Measurements from ENCODE around the gene BMF.
"Not testable (repeated sequence)": the region's sequence is repeated elsewhere in the genome, so short reads cannot be mapped to it uniquely, and the experiment has no call there.

Gene BMF

GRCh38 chr15:40137303-40138200 is 28.9 kb upstream of the BMF start:
- H3K23ac ChIP-seq (ENCODE audit: low read length in 2 of 2), result no peak overlapping the region
- H3K4ac ChIP-seq (ENCODE audit: low read depth in 1 of 2, low read length in 2 of 2), result no peak overlapping the region
- H2BK5ac ChIP-seq (ENCODE audit: low read depth, low read length, poor library complexity, severe bottlenecking), result no peak overlapping the region
- no peaks in the 10 kb centered on the region for H3K4me1 ChIP-seq (ENCODE audit: control insufficient read depth, insufficient read depth, low read depth, low read length)
- peaks cover 0 to 16% of the 10 kb centered on the region in 2 experiments for H3K27me3 ChIP-seq (ENCODE audit: control insufficient read depth in 1 of 2, insufficient read depth in 1 of 2, low read length in 2 of 2)
- H4K91ac ChIP-seq (ENCODE audit: low read length), result no peak overlapping the region
- H4K8ac ChIP-seq (ENCODE audit: low read length), result no peak overlapping the region
- no peak overlapping the region for H3K18ac ChIP-seq (ENCODE audit: low read depth in 1 of 2, low read length in 2 of 2)
- H3K27ac ChIP-seq (ENCODE audit: low read length, poor library complexity, severe bottlenecking), result no peak overlapping the region
- no peaks in the 10 kb centered on the region for H3K9me3 ChIP-seq (ENCODE audit: control insufficient read depth, low read length)
- H2BK12ac ChIP-seq (ENCODE audit: low read length in 2 of 2), result no peak overlapping the region
- no peak overlapping the region for H3K4me3 ChIP-seq (ENCODE audit: insufficient read depth in 1 of 2, low read depth in 1 of 2, low read length in 2 of 2)
- no peaks in the 10 kb centered on the region for H3K79me1 ChIP-seq (replicated peaks; ENCODE audit: low read length, poor library complexity, severe bottlenecking)
- H2AK5ac ChIP-seq (ENCODE audit: low read length, severe bottlenecking), result no peak overlapping the region
- H3K14ac ChIP-seq (ENCODE audit: low read length in 2 of 2), result no peak overlapping the region
- DNase-seq, result no peak
- no peak overlapping the region for H2BK15ac ChIP-seq (ENCODE audit: low read depth, poor library complexity, severe bottlenecking)
- H3K4me2 ChIP-seq (ENCODE audit: low read length, poor library complexity, severe bottlenecking), result no peak overlapping the region
- H2AFZ ChIP-seq (ENCODE audit: low read depth, low read length), result no peak overlapping the region
- 84% methylated on average over 11 of the region's 11 CpGs for WGBS
- no peak overlapping the region for H3K9ac ChIP-seq (ENCODE audit: low read length)
- no peaks in the 10 kb centered on the region for H3K36me3 ChIP-seq (ENCODE audit: control insufficient read depth in 1 of 2, insufficient read depth in 2 of 2, low read depth in 1 of 2, low read length in 2 of 2)
- H2BK120ac ChIP-seq (ENCODE audit: low read depth, low read length), result no peak overlapping the region

GRCh38 chr15:40136470-40137302 is 28.0 kb upstream of the BMF start:
- H2AK5ac ChIP-seq (ENCODE audit: low read length, severe bottlenecking), result no peak overlapping the region
- H2BK120ac ChIP-seq (ENCODE audit: low read depth, low read length), result no peak overlapping the region
- no peaks in the 10 kb centered on the region for H3K36me3 ChIP-seq (ENCODE audit: control insufficient read depth in 1 of 2, insufficient read depth in 2 of 2, low read depth in 1 of 2, low read length in 2 of 2)
- no peak overlapping the region for H3K4me3 ChIP-seq (ENCODE audit: insufficient read depth in 1 of 2, low read depth in 1 of 2, low read length in 2 of 2)
- no peak overlapping the region for H4K8ac ChIP-seq (ENCODE audit: low read length)
- H4K91ac ChIP-seq (ENCODE audit: low read length), result no peak overlapping the region
- H2BK12ac ChIP-seq (ENCODE audit: low read length in 2 of 2), result no peak overlapping the region
- no peak overlapping the region for H3K14ac ChIP-seq (ENCODE audit: low read length in 2 of 2)
- H3K9me3 ChIP-seq (ENCODE audit: control insufficient read depth, low read length), result no peaks in the 10 kb centered on the region
- no peaks in the 10 kb centered on the region for H3K79me1 ChIP-seq (replicated peaks; ENCODE audit: low read length, poor library complexity, severe bottlenecking)
- no peak overlapping the region for H3K4ac ChIP-seq (ENCODE audit: low read depth in 1 of 2, low read length in 2 of 2)
- DNase-seq, result no peak
- no peaks in the 10 kb centered on the region for H3K4me1 ChIP-seq (ENCODE audit: control insufficient read depth, insufficient read depth, low read depth, low read length)
- H3K9ac ChIP-seq (ENCODE audit: low read length), result no peak overlapping the region
- H3K27ac ChIP-seq (ENCODE audit: low read length, poor library complexity, severe bottlenecking), result no peak overlapping the region
- H2BK15ac ChIP-seq (ENCODE audit: low read depth, poor library complexity, severe bottlenecking), result no peak overlapping the region
- peaks cover 0 to 14% of the 10 kb centered on the region in 2 experiments for H3K27me3 ChIP-seq (ENCODE audit: control insufficient read depth in 1 of 2, insufficient read depth in 1 of 2, low read length in 2 of 2)
- no peak overlapping the region for H3K4me2 ChIP-seq (ENCODE audit: low read length, poor library complexity, severe bottlenecking)
- H3K23ac ChIP-seq (ENCODE audit: low read length in 2 of 2), result no peak overlapping the region
- H2AFZ ChIP-seq (ENCODE audit: low read depth, low read length), result no peak overlapping the region
- no peak overlapping the region for H2BK5ac ChIP-seq (ENCODE audit: low read depth, low read length, poor library complexity, severe bottlenecking)
- WGBS, result 86% methylated on average over 4 of the region's 6 CpGs
- no peak overlapping the region for H3K18ac ChIP-seq (ENCODE audit: low read depth in 1 of 2, low read length in 2 of 2)

GRCh38 chr15:40135846-40136450 is 27.3 kb upstream of the BMF start:
- not testable (repeated sequence) for H3K9me3 ChIP-seq (ENCODE audit: control insufficient read depth, low read length); H3K27ac ChIP-seq (ENCODE audit: low read length, poor library complexity, severe bottlenecking); H3K36me3 ChIP-seq (ENCODE audit: control insufficient read depth in 1 of 2, insufficient read depth in 2 of 2, low read depth in 1 of 2, low read length in 2 of 2); H2BK5ac ChIP-seq (ENCODE audit: low read depth, low read length, poor library complexity, severe bottlenecking); H3K23ac ChIP-seq (ENCODE audit: low read length in 2 of 2); H3K4me2 ChIP-seq (ENCODE audit: low read length, poor library complexity, severe bottlenecking); H3K27me3 ChIP-seq (ENCODE audit: control insufficient read depth in 1 of 2, insufficient read depth in 1 of 2, low read length in 2 of 2); H3K4me1 ChIP-seq (ENCODE audit: control insufficient read depth, insufficient read depth, low read depth, low read length); H3K4me3 ChIP-seq (ENCODE audit: insufficient read depth in 1 of 2, low read depth in 1 of 2, low read length in 2 of 2); H2BK12ac ChIP-seq (ENCODE audit: low read length in 2 of 2); H3K79me1 ChIP-seq (replicated peaks; ENCODE audit: low read length, poor library complexity, severe bottlenecking); H3K9ac ChIP-seq (ENCODE audit: low read length); H4K8ac ChIP-seq (ENCODE audit: low read length); H2AK5ac ChIP-seq (ENCODE audit: low read length, severe bottlenecking); H2BK120ac ChIP-seq (ENCODE audit: low read depth, low read length); H2AFZ ChIP-seq (ENCODE audit: low read depth, low read length); DNase-seq; H2BK15ac ChIP-seq (ENCODE audit: low read depth, poor library complexity, severe bottlenecking); H3K4ac ChIP-seq (ENCODE audit: low read depth in 1 of 2, low read length in 2 of 2)
- Histone ChIP-seq H3K14ac (ENCODE audit: low read length in 2 of 2) (peak overlapping the region in 1 of 2 experiments; percentile 89), H4K91ac (ENCODE audit: low read length) (peak overlapping the region; percentile 11), H3K18ac (ENCODE audit: low read depth in 1 of 2, low read length in 2 of 2) (peak overlapping the region in 1 of 2 experiments; percentile 43)
- WGBS, result 93% methylated on average over 1 of the region's 1 CpG

GRCh38 chr15:40134885-40135284 is 26.2 kb upstream of the BMF start:
- no peaks in the 10 kb centered on the region for H3K79me1 ChIP-seq (replicated peaks; ENCODE audit: low read length, poor library complexity, severe bottlenecking)
- no peak overlapping the region for H3K23ac ChIP-seq (ENCODE audit: low read length in 2 of 2)
- H2BK120ac ChIP-seq (ENCODE audit: low read depth, low read length), result no peak overlapping the region
- no peak overlapping the region for H3K27ac ChIP-seq (ENCODE audit: low read length, poor library complexity, severe bottlenecking)
- 81% methylated on average over 9 of the region's 9 CpGs for WGBS
- no peak overlapping the region for H3K4me2 ChIP-seq (ENCODE audit: low read length, poor library complexity, severe bottlenecking)
- no peak overlapping the region for H4K91ac ChIP-seq (ENCODE audit: low read length)
- H3K27me3 ChIP-seq (ENCODE audit: control insufficient read depth in 1 of 2, insufficient read depth in 1 of 2, low read length in 2 of 2), result peaks cover 8 to 12% of the 10 kb centered on the region in 2 experiments
- DNase-seq, result no peak
- H2AK5ac ChIP-seq (ENCODE audit: low read length, severe bottlenecking), result no peak overlapping the region
- no peak overlapping the region for H3K18ac ChIP-seq (ENCODE audit: low read depth in 1 of 2, low read length in 2 of 2)
- H2AFZ ChIP-seq (ENCODE audit: low read depth, low read length), result no peak overlapping the region
- H2BK15ac ChIP-seq (ENCODE audit: low read depth, poor library complexity, severe bottlenecking), result no peak overlapping the region
- H3K4me1 ChIP-seq (ENCODE audit: control insufficient read depth, insufficient read depth, low read depth, low read length), result no peaks in the 10 kb centered on the region
- no peaks in the 10 kb centered on the region for H3K9me3 ChIP-seq (ENCODE audit: control insufficient read depth, low read length)
- no peak overlapping the region for H3K4ac ChIP-seq (ENCODE audit: low read depth in 1 of 2, low read length in 2 of 2)
- H3K14ac ChIP-seq (ENCODE audit: low read length in 2 of 2), result no peak overlapping the region
- no peak overlapping the region for H4K8ac ChIP-seq (ENCODE audit: low read length)
- no peak overlapping the region for H3K9ac ChIP-seq (ENCODE audit: low read length)
- H2BK5ac ChIP-seq (ENCODE audit: low read depth, low read length, poor library complexity, severe bottlenecking), result no peak overlapping the region
- no peak overlapping the region for H2BK12ac ChIP-seq (ENCODE audit: low read length in 2 of 2)
- no peak overlapping the region for H3K4me3 ChIP-seq (ENCODE audit: insufficient read depth in 1 of 2, low read depth in 1 of 2, low read length in 2 of 2)
- no peaks in the 10 kb centered on the region for H3K36me3 ChIP-seq (ENCODE audit: control insufficient read depth in 1 of 2, insufficient read depth in 2 of 2, low read depth in 1 of 2, low read length in 2 of 2)
